Kidney (tissue), 14 donors: Measurements from ENCODE around the gene CCT3. TPM values are rescaled to one million over a fixed set of nuclear protein-coding genes. Genes with fewer than 3 reads are reported as not detected.
A peak's percentile ranks its signal among the peaks of the same experiment; 100 is the strongest.

Source experiments
- DNase-seq, 5 donors: peaks; one replicate each; pipeline ENCODE4 v3.0.0-alpha.2; 2013 to 2020
- FAIRE-seq: peaks from 2 replicates; lab custom pipeline; 2012; peaks lifted over from hg19 to GRCh38; lab: Jason Lieb, UNC
- H3K27ac ChIP-seq, 2 donors: one replicate each; pipeline ENCODE4 v1.7.0; 2013; ENCODE audit warnings: low read depth in 2 of 2, low read length in 2 of 2, inconsistent platforms in 1 of 2
- H3K27me3 ChIP-seq: one replicate; pipeline ENCODE4 v1.7.1; 2013; ENCODE audit warnings: low read length, inconsistent platforms; ENCODE audit not compliant: control insufficient read depth, insufficient read depth
- H3K36me3 ChIP-seq, 3 donors: one replicate each; pipeline versions ENCODE4 v1.7.0 to v1.7.1; 2013; ENCODE audit warnings: low read length in 3 of 3, control low read depth in 1 of 3, inconsistent platforms in 1 of 3; ENCODE audit not compliant: insufficient read depth in 3 of 3, control insufficient read depth in 2 of 3
- H3K4me1 ChIP-seq, 3 donors: one replicate each; pipeline versions ENCODE4 v1.7.0 to v1.7.1; 2013; ENCODE audit warnings: low read length in 3 of 3, inconsistent platforms in 1 of 3, low read depth in 1 of 3; ENCODE audit not compliant: control insufficient read depth in 2 of 3, insufficient read depth in 2 of 3
- H3K4me3 ChIP-seq, 3 donors: one replicate each; pipeline versions ENCODE4 v1.7.0 to v1.8.1; 2013; ENCODE audit warnings: low read length in 3 of 3, control low read depth in 1 of 3, inconsistent platforms in 1 of 3
- H3K9ac ChIP-seq, 3 donors: one replicate each; pipeline versions ENCODE4 v1.7.0 to v1.7.1; 2013; ENCODE audit warnings: low read length in 3 of 3, control low read depth in 1 of 3, inconsistent platforms in 1 of 3
- H3K9me3 ChIP-seq, 3 donors: one replicate each; pipeline versions ENCODE4 v1.7.0 to v1.7.1; 2013; ENCODE audit warnings: low read length in 3 of 3, control low read depth in 1 of 3, inconsistent platforms in 1 of 3; ENCODE audit not compliant: control insufficient read depth in 2 of 3, insufficient read depth in 1 of 3
- CTCF ChIP-seq: IDR thresholded peaks from 3 replicates; pipeline ENCODE4 v1.5.1; 2012; ENCODE audit warnings: mild to moderate bottlenecking, moderate library complexity, borderline replicate concordance; ENCODE audit not compliant: insufficient read depth; ENCODE audit errors: extremely low read depth
- intact Hi-C: fragments of 100-400 bp; cut with DNase I; formaldehyde crosslinking; loops from one replicate; pipeline ENCODE4 v1.11.1; 2022
- polyA plus RNA-seq: library from polyadenylated mRNA; stranded (reverse); fragments of 350-450 nt; fragmentation: Illumina TruSeq; extraction: RNeasy Lipid Tissue Mini Kit (QIAGEN cat#74804); gene quantifications from one replicate; pipeline ENCODE4 v1.2.3, GENCODE V29; 2014; ENCODE audit warnings: low read depth, low replicate concordance; ENCODE audit not compliant: insufficient read depth
- total RNA-seq: library from RNA; stranded (reverse); fragmentation: NEBNext Ultra II Directional; extraction: Animal tissue kit (Norgen Biotek cat#: 25700); gene quantifications from one replicate; pipeline ENCODE4 v1.2.1, GENCODE V29; 2021
- donor health status: control.
- donor health status: control.
- donor health status: control.
- donor health status: control.
- donor health status: control.
- donor health status: DM: yes; HTN: yes; CAD: no.
- donor health status: Normal renal cell carcinoma (clear cell type).

CCT3 gene
- total and polyA plus RNA-seq, 2 donors from 2014 or later: 149 to 181 TPM

GRCh38 chr1:156262461-156263287 is 75.4 kb downstream of the CCT3 start:
- Histone ChIP-seq H3K27me3 (no peaks in the 10 kb centered on the region), H3K4me3 (no peak overlapping the region), H3K9ac (no peak overlapping the region), H3K9me3 (no peaks in the 10 kb centered on the region), H3K4me1 (no peaks in the 10 kb centered on the region), H3K27ac (no peak overlapping the region), H3K36me3 (peaks cover 4 to 77% (median 62%) of the 10 kb centered on the region in 3 donors)
- DNase-seq (no peak), FAIRE-seq (no peak)
- intact Hi-C loops: no loop called here
- no peak for TF ChIP-seq CTCF

- H3K27ac ChIP-seq: no peak overlapping the region
- H3K4me1 ChIP-seq: no peaks in the 10 kb centered on the region
- no peaks in the 10 kb centered on the region for H3K9me3 ChIP-seq
- intact Hi-C loops: no loop called here
- H3K9ac ChIP-seq: no peak overlapping the region
- H3K27me3 ChIP-seq: no peaks in the 10 kb centered on the region
- FAIRE-seq (no peak), DNase-seq (no peak)
- TF ChIP-seq CTCF: no peak
- H3K4me3 ChIP-seq: no peak overlapping the region
- H3K36me3 ChIP-seq: peaks cover 0 to 71% (median 55%) of the 10 kb centered on the region in 3 donors
Observed at GRCh38 chr1:156260896-156261295, 77.2 kb downstream of the CCT3 start.

DNA sequence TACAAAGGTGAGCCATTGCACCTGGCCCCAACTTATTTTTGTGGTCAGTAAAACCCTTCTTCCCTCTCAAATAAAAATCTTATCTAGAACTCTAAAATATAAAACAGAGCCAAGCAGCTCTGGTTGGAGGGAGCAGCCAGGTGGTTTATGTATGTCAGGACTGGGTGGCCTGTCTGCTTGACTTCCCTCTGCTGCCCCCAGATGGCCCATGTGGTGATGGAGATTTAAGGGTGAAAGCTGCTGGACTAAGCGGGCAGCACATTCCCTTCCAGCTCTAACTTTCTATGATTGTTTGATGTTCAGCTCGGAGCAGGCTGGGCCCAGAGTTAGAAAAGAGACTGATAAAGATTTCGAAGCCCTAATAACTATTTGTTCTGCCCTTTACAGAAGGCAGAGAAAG is 78.3 kb downstream of the CCT3 start:
- Histone ChIP-seq H3K27ac (no peak overlapping the region), H3K4me1 (no peaks in the 10 kb centered on the region), H3K36me3 (peaks cover 0 to 63% (median 50%) of the 10 kb centered on the region in 3 donors), H3K27me3 (no peaks in the 10 kb centered on the region), H3K4me3 (no peak overlapping the region), H3K9me3 (no peaks in the 10 kb centered on the region), H3K9ac (no peak overlapping the region)
- FAIRE-seq: no peak
- intact Hi-C loops: no loop called here
- no peak for TF ChIP-seq CTCF
- DNase-seq: peak in 2 of 5 donors; percentile 4 to 48

Other genes with a start within 250 kb of the CCT3 start
- gene LMNA, start 223.6 kb downstream of the CCT3 start, total RNA-seq: 384 TPM
- gene LMNA, start 223.6 kb downstream of the CCT3 start, polyA plus RNA-seq: 145 TPM
- 45.9 TPM for gene SEMA4A, start 184.7 kb downstream of the CCT3 start, total RNA-seq
- gene SEMA4A, start 184.7 kb downstream of the CCT3 start, polyA plus RNA-seq: 16.4 TPM
- 28.1 TPM for gene SLC25A44, start 144.2 kb downstream of the CCT3 start, total RNA-seq
- 29.0 TPM for gene SLC25A44, start 144.2 kb downstream of the CCT3 start, polyA plus RNA-seq
- 65.6 TPM for gene PMF1, start 125.3 kb downstream of the CCT3 start, total RNA-seq
- 110 TPM for gene PMF1, start 125.3 kb downstream of the CCT3 start, polyA plus RNA-seq
- 1.8 TPM for gene BGLAP, start 96.1 kb downstream of the CCT3 start, total RNA-seq
- 1.7 TPM for gene BGLAP, start 96.1 kb downstream of the CCT3 start, polyA plus RNA-seq
- 4.2 TPM for gene PAQR6, start 90.2 kb downstream of the CCT3 start, total RNA-seq
- gene PAQR6, start 90.2 kb downstream of the CCT3 start, polyA plus RNA-seq: 2.0 TPM
- gene SMG5, start 55.5 kb downstream of the CCT3 start, total RNA-seq: 69.5 TPM
- gene SMG5, start 55.5 kb downstream of the CCT3 start, polyA plus RNA-seq: 46.1 TPM
- 2.7 TPM for gene TMEM79, start 54.0 kb downstream of the CCT3 start, total RNA-seq
- 3.9 TPM for gene TMEM79, start 54.0 kb downstream of the CCT3 start, polyA plus RNA-seq
- gene GLMP, start 42.6 kb downstream of the CCT3 start, total RNA-seq: 52.4 TPM
- 154 TPM for gene GLMP, start 42.6 kb downstream of the CCT3 start, polyA plus RNA-seq
- not detected for gene VHLL, start 39.0 kb downstream of the CCT3 start, total RNA-seq
- gene VHLL, start 39.0 kb downstream of the CCT3 start, polyA plus RNA-seq: not detected
- gene TSACC, start 234 bp upstream of the CCT3 start, total RNA-seq: not detected
- 1.1 TPM for gene TSACC, start 234 bp upstream of the CCT3 start, polyA plus RNA-seq
- gene RHBG, start 30.9 kb upstream of the CCT3 start, total RNA-seq: 4.2 TPM
- 61.9 TPM for gene RHBG, start 30.9 kb upstream of the CCT3 start, polyA plus RNA-seq
- 49.3 TPM for gene MEF2D, start 162.5 kb upstream of the CCT3 start, total RNA-seq
- gene MEF2D, start 162.5 kb upstream of the CCT3 start, polyA plus RNA-seq: 13.7 TPM
- 1.7 TPM for gene IQGAP3, start 234.3 kb upstream of the CCT3 start, total RNA-seq
- gene IQGAP3, start 234.3 kb upstream of the CCT3 start, polyA plus RNA-seq: 0.13 TPM
- 0.57 TPM for gene TTC24, start 241.4 kb upstream of the CCT3 start, total RNA-seq
- gene TTC24, start 241.4 kb upstream of the CCT3 start, polyA plus RNA-seq: not detected